SKM-1 treated with dmso at 0.1 percent for 144 hours (cell line): Measurements from ENCODE around the gene TSSK6.
A peak's percentile ranks its signal among the peaks of the same experiment; 100 is the strongest.

Experiments
- DNase-seq: peaks from one replicate; lab custom pipeline; 2025; ENCODE audit not compliant: unreplicated experiment; lab: John Stamatoyannopoulos, UW

Gene TSSK6

GRCh38 chr19:19507354-19507753 is 8.0 kb downstream of the TSSK6 start:
- no peak for DNase-seq

GRCh38 chr19:19506592-19506991 is 8.8 kb downstream of the TSSK6 start:
- DNase-seq: no peak

- DNase-seq: no peak
Measured at GRCh38 chr19:19505669-19506326, 9.6 kb downstream of the TSSK6 start.

- no peak for DNase-seq
Measured at GRCh38 chr19:19504754-19505668, 10.3 kb downstream of the TSSK6 start.

GRCh38 chr19:19502808-19503602 is 12.3 kb downstream of the TSSK6 start:
- no peak for DNase-seq

GRCh38 chr19:19502281-19502680 is 13.1 kb downstream of the TSSK6 start:
- DNase-seq: no peak

GRCh38 chr19:19501798-19502197 is 13.6 kb downstream of the TSSK6 start:
- no peak for DNase-seq

- no peak for DNase-seq
Measured at GRCh38 chr19:19500975-19501644, 14.2 kb downstream of the TSSK6 start.

- DNase-seq: no peak
Measured at GRCh38 chr19:19499272-19499995, 15.9 kb downstream of the TSSK6 start.

GRCh38 chr19:19498255-19498991 is 16.9 kb downstream of the TSSK6 start:
- no peak for DNase-seq

GRCh38 chr19:19495614-19496603 is 19.4 kb downstream of the TSSK6 start:
- no peak for DNase-seq

- no peak for DNase-seq
Measured at GRCh38 chr19:19493841-19494546, 21.4 kb downstream of the TSSK6 start.

GRCh38 chr19:19492026-19492610 is 23.2 kb downstream of the TSSK6 start:
- no peak for DNase-seq

- no peak for DNase-seq
Measured at GRCh38 chr19:19491321-19492025, 23.9 kb downstream of the TSSK6 start.

GRCh38 chr19:19490214-19490968 is 25.0 kb downstream of the TSSK6 start:
- peak; percentile 25 for DNase-seq

- DNase-seq: no peak
Measured at GRCh38 chr19:19489804-19490204, 25.5 kb downstream of the TSSK6 start.
